ENCODE data around the gene RASEF. TPM values are rescaled to one million over a fixed set of nuclear protein-coding genes. Genes with fewer than 3 reads are reported as not detected.

Gene RASEF
- total RNA-seq, 1 experiment from 2014 or later, result 4.0 TPM

DNA sequence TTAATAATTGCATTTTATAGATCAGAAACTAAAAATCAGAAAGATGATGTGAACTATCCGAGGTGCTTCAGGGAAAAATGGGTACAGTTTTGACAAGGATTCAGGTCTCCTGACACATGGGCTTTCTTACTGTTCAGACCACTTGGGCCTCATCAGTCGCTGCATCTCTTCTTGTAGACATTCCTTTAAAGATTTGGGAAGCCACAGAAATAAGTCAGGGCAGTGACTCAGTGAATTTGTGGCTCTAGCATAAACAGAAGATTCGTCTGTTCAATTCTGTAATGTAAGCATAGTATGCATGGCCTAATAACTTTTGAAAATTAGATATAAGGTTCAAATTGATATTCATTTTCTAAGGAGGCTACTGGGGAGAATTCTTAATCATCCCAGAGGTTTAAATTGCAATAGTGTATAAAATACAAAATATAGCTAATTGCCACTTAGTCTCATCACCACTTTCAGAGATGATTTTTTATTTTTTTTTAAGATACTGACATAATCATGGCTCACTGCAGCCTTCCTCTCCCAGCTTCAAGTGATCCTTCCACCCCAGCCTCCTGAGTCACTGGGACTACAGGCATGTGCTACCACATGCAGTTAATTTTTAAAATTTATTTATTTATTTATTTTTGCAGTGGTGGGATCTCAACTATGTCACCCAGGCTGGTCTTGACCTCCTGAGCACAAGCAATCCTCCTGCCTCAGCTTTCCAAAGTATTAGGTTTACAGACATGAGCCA lies 48.9 kb downstream of the RASEF start:
- DNase-seq (ENCODE audit: low spot score), result peak; percentile 35

DNA sequence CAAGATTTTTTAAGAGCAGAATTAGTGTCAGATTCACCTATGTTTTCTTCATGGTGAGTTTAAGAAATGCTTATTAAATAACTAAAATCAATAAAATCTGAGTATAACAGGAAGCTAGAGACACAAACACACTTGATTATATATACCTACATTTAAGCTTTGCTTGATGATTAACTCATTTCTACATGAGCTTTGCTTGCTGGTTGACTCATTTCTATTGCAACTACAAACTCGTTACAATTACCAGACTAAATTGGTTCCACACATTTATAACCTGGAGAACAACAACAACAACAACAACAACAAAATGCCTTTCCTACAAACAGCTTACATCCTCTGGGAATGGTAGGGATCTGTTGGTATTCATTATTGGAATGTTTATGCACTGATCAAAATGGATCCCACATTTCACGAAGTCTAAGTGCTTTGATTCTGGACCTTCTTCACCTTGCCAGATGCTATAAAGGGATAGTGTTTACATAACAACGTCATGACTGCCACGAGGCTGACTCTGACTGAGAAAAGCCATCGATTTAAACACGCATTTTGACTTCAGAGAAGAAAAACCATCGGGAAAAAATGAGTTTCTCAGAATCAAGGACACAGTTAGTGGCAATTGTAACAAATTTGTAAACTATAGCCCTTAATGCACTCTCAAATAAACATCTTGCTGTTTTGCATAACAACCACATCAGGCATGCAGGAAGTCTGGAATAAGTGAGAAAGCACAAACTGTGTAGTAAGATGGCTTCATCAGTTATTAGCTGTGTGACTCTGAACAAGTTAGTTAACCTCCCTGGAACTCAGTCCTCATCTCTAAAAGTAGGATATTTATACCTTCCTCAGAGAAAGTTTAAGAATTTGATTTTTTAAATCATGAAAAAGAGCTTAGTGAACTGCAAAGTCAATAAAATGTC lies 49.8 kb downstream of the RASEF start:
- no peak for DNase-seq (ENCODE audit: low spot score)

DNA sequence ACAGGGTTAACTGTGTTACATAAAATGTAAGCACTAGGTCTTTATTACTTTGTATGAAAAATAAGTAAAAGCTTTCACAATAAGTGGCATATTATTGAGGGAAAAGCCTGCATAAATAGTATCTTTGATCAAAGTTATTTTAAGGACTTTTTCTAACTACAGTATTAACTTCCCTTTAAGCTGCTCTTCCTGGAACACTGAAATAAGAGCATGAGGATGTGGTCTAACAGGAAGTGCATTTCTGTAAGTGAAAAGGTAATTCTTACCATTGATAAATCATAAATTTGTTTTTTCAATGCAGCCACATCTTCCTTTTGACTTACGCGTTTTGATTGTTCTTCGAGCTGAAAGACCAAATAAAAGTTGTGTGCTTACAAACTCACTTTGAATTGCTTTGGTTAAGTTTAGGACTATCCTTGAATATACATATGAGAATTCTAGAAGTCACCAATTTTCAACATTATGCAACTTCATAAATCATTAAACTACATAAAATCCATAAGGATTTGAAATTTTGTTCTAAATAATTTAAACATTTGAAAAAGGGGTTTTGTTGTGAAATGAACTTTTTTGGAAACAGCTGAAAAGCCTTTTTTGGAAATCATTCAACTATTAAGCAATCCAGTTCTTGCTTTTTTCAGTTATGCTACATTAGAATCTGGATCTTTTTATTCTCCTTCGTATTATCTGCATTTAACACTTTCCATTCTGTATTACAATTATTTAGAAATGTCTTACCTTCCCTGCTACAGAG lies 50.6 kb downstream of the RASEF start:
- no peak for DNase-seq (ENCODE audit: low spot score)

DNA sequence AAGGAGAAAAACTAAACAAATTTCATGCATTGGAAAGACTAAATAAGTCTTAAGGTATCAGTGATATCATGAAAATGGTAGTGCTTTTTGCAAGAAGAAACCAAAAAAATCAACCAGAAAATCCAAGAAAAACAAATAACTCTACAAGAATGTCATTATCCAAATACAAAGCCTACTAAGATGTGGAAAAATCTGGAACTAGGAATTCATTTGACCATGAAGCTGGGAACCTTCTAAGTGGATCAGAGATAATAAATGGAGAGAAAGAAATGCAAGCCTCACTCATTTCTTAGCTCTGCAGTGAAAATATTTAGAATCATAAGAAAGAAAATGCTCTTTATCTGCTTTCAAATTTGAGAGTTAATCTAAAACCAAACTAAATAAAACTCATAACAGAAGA lies 51.3 kb downstream of the RASEF start:
- no peak for DNase-seq (ENCODE audit: low spot score)

DNA sequence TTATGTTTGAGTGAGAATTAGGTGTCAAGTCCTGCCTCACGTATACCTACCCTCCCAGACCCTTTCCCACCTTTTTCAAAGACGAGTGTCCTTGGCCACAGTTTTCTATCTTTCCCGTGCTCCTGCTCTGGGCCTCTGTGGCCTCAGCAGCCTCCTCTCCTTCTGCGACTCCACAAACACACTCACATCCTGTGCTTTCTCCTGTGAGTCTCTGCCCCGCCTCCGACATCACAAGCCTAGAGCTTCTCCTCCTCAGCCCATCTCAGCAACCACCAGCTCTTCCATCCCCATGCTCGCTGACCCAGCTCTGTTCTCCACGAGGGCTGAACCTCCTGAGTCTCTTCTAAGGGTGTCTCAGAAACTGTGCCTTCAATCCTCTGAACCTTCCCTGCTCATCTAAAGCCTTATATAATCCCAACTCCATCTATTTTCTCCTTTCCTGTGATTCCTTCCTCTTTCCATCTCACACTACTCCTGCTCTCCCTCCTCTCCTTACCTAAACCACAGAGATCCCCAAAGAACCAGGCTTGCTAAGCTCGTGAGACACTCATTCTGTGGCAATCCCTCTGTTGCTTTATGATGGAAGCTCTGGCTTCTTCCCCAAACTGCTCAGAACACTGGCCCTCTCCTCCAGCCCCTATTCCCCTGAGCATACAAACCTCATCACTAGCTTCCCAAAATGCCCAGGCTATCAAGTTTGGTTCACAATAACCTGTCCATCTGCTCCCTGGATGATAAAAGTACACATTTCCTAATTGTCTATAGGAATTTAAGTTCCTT lies 55.2 kb downstream of the RASEF start:
- DNase-seq (ENCODE audit: low spot score), result no peak

DNA sequence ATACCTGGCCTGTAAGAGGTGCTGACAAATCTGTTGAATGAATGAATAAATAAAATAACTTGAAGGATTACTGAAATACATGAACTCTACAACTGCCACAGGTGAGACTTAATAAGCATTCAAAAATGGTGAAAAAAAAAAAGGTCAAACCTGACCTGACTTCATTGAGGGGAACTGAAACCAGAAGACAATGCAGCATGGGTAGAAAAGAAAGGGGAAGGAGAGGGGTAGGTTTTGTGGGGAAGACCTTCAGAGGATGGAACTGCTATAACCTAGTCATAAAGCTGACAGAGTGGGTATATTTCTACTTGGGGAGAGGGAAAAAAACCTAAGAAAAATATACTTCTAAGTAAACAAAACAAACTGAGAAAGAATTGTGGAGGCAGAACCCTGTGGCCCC lies 56.6 kb downstream of the RASEF start:
- DNase-seq (ENCODE audit: low spot score), result no peak

DNA sequence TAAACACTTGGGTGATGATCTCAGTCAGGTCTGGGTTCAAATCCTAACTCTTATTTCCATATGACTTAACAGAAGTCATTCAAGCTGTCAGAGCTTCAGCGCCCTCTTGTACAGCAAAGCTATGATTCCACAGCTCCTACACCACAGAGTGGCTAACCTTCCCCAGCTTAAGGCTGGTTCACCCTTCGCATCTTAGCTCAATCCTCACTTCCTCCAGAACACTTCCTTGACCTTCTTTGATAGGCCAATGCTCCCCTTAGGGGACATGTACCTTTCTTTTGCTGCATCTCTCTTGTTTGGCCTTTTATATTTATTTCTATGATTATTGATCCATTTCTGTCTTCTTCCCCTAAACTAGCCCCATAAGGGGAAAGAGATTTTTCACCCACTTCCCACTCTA lies 57.0 kb downstream of the RASEF start:
- DNase-seq (ENCODE audit: low spot score), result no peak

DNA sequence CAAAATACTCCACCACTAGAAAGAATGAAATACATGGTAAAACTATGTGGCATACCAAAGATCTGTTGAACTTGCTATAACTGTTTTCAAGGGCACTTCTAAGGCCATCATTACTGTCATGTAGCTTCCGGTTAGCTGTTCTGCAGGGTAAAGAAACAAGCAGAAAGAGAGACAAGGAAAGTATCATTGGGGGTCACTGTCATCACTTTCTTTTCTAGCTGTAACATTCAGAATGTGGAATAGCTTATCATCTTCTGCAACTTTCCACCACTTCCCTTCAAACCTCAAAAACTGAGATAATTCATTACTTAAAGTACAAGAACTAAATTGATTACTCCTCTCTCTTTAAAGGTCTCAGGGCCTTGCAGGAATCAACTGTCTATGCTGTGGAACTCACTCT lies 57.6 kb downstream of the RASEF start:
- no peak for DNase-seq (ENCODE audit: low spot score)

DNA sequence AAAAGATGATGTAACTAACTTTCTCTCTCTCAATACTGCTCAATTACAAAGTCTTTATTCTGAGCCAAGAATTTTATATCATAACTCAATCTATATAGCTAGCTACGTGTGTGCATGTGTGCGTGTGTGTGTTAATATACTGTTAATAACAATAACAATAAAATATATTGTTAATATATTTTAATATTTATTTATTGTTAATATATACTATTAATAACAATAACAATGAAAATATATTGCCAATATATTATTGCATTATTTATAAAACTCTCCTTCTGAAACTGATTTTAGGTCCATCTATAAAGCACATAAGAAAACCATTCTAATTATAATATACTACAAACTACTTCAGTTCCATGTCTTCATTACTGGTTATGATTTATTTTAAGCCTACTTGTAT lies 60.6 kb downstream of the RASEF start:
- no peak for DNase-seq (ENCODE audit: low spot score)

DNA sequence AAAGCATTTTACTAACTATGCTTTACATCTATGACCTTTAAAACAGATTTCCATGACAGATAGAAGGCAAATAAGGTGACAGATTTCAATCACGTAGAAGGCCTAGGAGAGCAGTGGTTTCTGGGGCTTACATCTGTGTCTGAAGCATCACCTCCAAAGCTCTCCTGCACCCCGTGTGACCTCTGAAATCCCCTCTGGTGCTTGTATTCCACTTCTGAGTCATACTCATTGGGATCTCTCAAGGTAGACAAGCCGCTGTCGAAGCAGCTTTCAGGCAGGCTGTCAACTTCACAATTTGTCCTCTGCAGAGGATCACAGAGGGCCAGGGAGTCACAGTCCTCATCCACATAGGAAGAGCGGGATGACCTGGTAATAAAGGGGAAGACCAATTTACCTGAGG lies 62.2 kb downstream of the RASEF start:
- DNase-seq (ENCODE audit: low spot score), result no peak

DNA sequence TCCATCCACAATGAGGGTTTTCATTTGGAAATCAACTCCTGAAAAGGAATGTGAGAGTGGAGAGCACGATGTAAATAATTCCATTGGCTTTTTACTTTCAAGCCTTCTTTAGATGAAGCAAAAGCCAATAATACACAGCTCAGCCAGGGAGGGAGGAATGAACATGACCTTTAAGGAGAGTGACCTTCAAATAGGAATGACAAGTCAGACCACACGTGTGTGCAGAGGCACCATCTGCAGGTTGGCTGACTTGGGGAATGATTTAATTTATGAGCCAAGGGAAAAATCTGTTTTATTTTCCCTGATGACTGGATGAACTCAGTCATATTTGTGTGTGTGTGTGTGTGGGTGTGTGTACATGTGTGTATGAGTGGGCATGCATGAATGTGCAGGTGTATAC lies 64.5 kb downstream of the RASEF start:
- DNase-seq (ENCODE audit: low spot score), result no peak

DNA sequence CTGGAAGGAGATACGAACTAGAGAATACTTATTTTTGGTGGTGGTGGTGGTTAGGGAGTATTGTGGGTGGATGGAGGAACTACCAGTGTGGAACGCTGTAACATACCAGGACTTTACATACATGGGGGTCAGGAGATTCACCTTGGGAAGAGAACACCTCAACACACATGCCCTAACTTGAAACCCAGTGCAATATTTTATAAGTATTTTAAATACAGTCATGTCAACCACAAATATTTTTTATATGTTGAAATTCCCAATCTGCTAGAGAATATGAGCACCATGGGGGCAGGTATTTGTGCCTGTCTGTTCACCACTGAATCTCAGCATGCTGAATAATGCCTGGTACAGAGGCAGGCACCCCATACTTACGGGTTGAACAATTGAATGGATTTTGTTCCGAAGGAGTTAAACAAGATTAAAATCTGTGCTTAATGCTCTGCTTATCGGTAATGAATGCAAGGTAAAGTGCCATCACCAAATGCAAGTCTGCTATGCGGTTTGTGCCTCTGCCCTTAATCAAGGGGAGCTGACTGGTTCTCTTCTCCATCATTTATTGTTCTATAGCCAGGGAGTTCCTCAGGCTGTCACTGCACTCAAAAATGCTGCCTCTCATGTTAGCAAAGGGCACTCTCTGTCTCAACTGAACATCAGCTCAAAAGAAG lies 65.3 kb downstream of the RASEF start:
- DNase-seq (ENCODE audit: low spot score), result no peak

DNA sequence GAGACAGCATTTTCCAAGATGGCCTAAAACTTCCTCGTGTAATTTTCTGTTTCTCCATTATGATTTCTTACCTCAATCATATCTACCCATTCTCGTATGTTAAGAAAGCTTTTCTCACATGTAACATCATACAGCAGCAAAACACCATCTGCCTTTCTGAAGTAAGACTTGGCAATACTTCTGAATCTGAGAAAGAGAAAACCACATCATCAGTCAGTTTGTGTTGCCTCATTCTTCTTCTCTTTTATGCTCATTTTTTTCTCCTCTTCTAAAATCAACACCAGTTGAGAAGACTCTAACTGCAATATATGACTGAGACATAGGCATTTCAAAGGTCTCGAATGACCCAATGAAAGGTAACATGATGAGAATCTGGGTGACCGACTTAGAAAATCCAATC lies 66.0 kb downstream of the RASEF start:
- DNase-seq (ENCODE audit: low spot score), result no peak

DNA sequence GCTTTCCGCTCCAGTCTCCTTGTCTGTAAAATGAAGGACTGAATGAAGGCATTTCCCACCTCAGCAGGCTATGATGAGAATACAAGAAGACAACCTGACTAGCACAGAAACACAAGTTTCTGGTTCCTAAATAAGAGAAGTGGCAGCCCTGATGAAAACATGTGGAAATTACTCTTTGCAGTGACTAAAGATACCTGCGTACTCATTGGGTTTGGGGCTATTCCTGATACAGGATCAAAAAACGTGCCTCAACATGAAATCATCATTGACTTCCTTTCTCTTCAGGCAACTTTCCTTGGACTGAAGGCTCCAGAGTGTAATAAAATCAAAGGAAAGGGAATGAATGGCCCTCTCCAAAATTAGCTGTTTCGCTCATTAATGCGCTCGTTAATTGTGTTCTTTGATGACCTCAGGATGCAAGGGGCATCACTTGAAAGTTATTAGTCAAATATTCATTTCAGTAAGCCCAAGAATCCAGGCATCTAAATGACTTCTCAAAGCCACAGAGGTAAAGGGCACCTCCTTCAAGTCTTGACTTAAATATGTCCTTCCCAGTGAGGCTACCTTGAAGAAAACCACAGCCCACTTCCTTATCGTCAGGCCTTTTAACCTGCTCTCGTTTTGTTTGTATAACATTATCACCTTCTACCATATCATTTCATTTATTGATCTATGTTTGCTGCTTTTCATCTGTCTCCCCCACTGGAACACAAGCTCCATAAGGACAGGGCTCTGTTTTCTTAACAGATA lies 68.9 kb downstream of the RASEF start:
- no peak for DNase-seq (ENCODE audit: low spot score)

DNA sequence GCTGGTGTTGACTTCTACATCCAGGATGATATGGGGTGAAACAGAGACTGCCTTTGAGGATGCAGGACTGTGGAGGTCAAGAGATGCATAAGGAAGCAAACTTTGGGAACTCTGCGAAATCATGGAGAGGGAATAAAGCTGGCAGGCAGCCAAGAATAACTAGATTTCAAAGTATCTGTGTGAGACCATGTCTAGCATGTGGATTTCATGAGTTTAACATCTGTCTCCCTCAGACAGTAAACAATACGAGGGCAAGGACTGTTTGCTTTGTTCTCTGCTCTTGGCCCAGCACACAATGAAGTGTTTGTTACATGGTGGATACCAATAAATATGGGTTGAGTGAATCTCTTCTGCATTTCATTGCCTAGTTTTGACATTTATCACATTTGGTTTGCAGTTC lies 71.3 kb downstream of the RASEF start:
- DNase-seq (ENCODE audit: low spot score), result no peak

DNA sequence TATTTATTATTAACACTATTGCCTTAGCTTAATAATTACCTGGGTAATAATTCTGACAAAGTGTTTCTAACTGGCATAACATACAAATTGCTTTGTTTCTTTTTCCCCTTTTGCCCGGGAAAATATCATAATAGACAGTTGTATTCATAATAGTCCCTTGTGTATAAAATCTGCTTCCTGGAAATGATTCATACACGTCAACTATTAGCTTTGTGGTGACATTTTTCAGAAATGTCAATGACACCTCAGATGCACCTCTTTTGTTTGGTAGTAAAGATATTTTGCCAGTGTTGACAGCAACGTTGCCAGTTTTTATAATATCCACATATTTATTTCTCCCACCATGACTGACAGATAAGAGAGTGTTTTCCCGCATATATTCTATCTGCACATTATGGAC lies 73.0 kb downstream of the RASEF start:
- no peak for DNase-seq (ENCODE audit: low spot score)

DNA sequence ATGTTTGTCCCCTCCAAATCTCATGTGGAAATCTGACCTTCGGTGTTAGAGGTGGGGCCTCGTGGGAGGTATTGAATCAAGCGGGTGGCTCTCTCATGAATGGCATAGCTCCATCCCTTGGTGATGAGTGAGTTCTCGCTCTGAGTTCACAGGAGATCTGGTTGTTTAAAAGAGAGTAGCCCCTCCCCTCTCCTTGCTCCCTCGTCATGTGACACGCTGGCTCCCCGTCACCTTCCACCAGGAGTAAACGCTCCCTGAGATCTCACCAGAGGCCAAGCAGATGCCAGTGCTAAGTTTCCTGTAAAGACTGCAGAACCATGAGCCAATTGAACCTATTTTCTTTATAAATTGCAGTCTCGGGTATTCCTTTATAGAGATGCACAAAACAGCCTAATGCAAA lies 74.5 kb downstream of the RASEF start:
- no peak for DNase-seq (ENCODE audit: low spot score)

DNA sequence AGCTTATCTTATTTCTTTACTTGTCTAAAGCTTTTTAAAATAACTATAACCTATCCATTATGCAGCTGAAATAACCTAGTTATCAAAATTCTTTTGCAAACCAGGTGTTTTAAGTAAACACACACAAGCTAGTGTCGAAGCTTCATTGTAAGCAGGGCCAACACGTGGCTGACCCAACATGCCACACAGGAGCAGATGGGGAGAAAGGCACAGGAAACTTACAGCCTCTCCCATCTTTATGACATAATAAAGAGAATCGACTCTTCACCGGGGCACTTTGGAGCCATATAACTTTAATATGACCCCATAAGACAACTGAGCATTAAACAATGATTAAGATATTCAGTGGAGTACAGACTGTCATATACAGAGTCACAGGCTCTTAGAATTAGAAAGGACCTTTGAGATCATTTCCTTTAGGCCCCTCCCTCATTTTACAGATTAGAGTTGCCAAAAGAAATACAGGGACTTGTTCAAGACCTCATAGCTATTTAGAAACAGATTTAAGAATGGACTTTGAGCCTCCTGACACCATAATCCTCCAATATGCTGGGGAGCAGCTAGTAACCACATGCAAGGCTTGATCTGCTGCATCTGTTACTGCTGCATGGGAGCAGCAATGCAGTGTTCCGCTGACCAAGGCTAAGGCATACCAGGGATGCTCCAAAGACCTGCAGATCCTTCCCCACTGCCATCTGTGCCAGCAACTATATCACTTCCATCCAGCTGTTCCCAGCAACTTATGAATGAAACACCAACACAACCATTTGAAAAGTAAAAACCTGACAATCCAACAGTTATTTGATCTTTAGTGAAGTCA lies 75.4 kb downstream of the RASEF start:
- DNase-seq (ENCODE audit: low spot score), result no peak

DNA sequence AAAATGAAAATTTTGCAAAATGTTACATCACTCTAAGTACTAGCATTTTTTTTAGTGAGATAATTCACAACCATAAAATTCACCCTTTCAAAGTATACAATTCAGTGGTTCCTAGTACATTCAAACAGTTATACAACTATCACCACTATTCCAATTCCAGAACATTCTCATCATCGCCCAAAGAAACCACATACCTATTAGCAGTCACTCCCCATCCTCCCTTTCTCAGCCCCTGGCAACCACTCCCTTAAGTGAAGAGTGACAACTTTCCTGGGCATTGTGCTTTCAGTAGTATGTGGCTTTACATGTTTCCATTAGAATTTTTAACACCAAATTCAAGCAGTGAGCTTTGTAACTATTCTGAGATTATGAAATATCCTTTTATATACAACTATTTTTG lies 81.4 kb downstream of the RASEF start:
- DNase-seq (ENCODE audit: low spot score), result no peak

DNA sequence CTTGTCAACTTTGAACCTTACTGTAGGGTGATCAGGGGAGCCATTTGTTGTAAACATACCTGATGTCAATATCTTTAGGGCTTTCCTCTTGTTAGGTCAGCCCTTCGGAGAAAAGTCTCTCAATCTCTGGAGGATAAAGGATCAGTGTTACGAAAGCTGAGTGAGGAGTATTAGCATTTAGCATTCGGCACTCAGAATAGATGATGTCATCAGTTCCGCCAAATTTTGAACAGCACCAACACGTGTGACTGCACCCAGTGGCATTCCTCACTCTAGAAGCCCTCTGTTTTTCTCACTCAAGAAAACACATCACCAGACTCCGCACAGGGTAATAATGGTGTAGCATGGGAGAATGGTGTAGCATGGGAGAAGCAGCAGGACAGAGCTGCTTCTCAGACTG lies 87.8 kb downstream of the RASEF start:
- DNase-seq (ENCODE audit: low spot score), result no peak
